WTC11 (cell line): ENCODE results near the gene NEO1.
"Not testable (repeated sequence)": the region's sequence is repeated elsewhere in the genome, so short reads cannot be mapped to it uniquely, and the experiment has no call there.

Experiments
- CBFB ChIP-seq: sonication (generic); formaldehyde crosslinking; IDR thresholded peaks from 2 replicates; pipeline ENCODE4 v1.8.1; 2022; ENCODE audit warnings: mild to moderate bottlenecking, low read depth, missing genetic modification reagents
- CREM ChIP-seq: sonication (generic); formaldehyde crosslinking; IDR thresholded peaks from 2 replicates; pipeline ENCODE4 v1.8.1; 2022; ENCODE audit warnings: mild to moderate bottlenecking, missing genetic modification reagents, moderate library complexity
- CTCF ChIP-seq: fragments of 200-600 bp; IDR thresholded peaks from 2 replicates; pipeline ENCODE4 v1.8.0; 2022; ENCODE audit warnings: antibody characterized with exemption
- MAX ChIP-seq: sonication (generic); formaldehyde crosslinking; IDR thresholded peaks from 2 replicates; pipeline ENCODE4 v1.8.0; 2022; ENCODE audit warnings: mild to moderate bottlenecking, missing genetic modification reagents
- SMAD4 ChIP-seq: sonication (generic); formaldehyde crosslinking; IDR thresholded peaks from 2 replicates; pipeline ENCODE4 v1.8.0; 2022; ENCODE audit warnings: mild to moderate bottlenecking, missing genetic modification reagents
- USF1 ChIP-seq: sonication (generic); formaldehyde crosslinking; IDR thresholded peaks from 2 replicates; pipeline ENCODE4 v1.8.0; 2022; ENCODE audit warnings: mild to moderate bottlenecking, missing genetic modification reagents
- USF2 ChIP-seq: sonication (generic); formaldehyde crosslinking; IDR thresholded peaks from 2 replicates; pipeline ENCODE4 v1.8.1; 2023; ENCODE audit warnings: mild to moderate bottlenecking, missing genetic modification reagents, moderate library complexity

- not testable (repeated sequence) for TF ChIP-seq USF2 (CRISPR knock-in tag); CBFB; USF1 (CRISPR knock-in tag); CTCF; SMAD4 (CRISPR knock-in tag); MAX (CRISPR knock-in tag); CREM (CRISPR knock-in tag)
Measured at GRCh38 chr15:73166711-73167110, 114.4 kb downstream of the NEO1 start.
